Tibial nerve (tissue), 4 donors: Measurements from ENCODE around the gene KMT2B.
A peak's percentile ranks its signal among the peaks of the same experiment; 100 is the strongest.

ENCODE experiments used
- EP300 ChIP-seq, 2 donors: sonication (generic); formaldehyde crosslinking; IDR thresholded peaks; one replicate each; pipeline ENCODE4 v1.6.1; 2017; ENCODE audit warnings: antibody characterized with exemption in 2 of 2, mild to moderate bottlenecking in 1 of 2
- POLR2A ChIP-seq, 2 donors: fragments of 450-650 bp; IDR thresholded peaks; one replicate each; pipeline ENCODE4 v1.6.1; 2017; ENCODE audit warnings: antibody characterized with exemption in 2 of 2, mild to moderate bottlenecking in 2 of 2, moderate library complexity in 2 of 2
- TF ChIP-seq, protein P1 (sequence below), 5 experiments: fragments of 200-600 bp in 3 of 5; fragments of 450-650 bp in 2 of 5; sonication (generic) in 3 of 5; IDR thresholded peaks; one replicate each; pipeline ENCODE4 v1.5.1; 2016 to 2019; ENCODE audit warnings: antibody characterized with exemption in 5 of 5, mild to moderate bottlenecking in 3 of 5, moderate library complexity in 2 of 5

DNA sequence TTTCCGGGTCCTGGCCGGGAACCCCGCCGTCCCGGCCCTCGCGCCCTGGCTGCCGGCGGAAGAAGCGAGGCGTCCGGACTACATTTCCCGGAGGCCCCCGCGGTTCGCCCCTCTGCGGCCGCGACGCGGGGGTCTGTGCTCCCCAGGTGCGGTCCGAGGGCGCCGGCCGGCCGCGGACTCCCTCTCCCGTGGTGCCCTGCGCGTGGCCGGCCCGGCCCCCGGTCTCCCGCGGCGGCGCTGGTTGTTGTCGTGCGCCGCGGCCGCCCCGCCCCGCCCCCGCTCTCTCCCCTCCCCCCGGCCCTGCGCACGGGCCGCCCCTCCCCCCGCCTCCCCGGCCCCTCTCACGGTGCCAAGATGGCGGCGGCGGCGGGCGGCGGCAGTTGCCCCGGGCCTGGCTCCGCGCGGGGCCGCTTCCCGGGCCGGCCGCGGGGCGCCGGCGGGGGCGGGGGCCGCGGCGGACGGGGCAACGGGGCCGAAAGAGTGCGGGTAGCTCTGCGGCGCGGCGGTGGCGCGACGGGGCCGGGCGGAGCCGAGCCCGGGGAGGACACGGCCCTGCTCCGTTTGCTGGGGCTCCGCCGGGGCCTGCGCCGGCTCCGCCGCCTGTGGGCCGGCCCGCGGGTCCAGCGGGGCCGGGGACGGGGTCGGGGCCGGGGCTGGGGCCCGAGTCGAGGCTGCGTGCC is at the start of gene KMT2B:
- TF ChIP-seq, protein P1, sequence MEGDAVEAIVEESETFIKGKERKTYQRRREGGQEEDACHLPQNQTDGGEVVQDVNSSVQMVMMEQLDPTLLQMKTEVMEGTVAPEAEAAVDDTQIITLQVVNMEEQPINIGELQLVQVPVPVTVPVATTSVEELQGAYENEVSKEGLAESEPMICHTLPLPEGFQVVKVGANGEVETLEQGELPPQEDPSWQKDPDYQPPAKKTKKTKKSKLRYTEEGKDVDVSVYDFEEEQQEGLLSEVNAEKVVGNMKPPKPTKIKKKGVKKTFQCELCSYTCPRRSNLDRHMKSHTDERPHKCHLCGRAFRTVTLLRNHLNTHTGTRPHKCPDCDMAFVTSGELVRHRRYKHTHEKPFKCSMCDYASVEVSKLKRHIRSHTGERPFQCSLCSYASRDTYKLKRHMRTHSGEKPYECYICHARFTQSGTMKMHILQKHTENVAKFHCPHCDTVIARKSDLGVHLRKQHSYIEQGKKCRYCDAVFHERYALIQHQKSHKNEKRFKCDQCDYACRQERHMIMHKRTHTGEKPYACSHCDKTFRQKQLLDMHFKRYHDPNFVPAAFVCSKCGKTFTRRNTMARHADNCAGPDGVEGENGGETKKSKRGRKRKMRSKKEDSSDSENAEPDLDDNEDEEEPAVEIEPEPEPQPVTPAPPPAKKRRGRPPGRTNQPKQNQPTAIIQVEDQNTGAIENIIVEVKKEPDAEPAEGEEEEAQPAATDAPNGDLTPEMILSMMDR (IDR thresholded peaks at IDR 0.05) = no peak
- peak in 1 of 2 donors; percentile 22 for TF ChIP-seq EP300 (IDR thresholded peaks at IDR 0.05)
- peak in 1 of 2 donors; percentile 11 for TF ChIP-seq POLR2A (IDR thresholded peaks at IDR 0.05)
